GM18499 (cell line): ENCODE measurements around the gene PARS2.

Experiments
- ATAC-seq: cut with Tn5 transposase; IDR thresholded peaks from one replicate; pipeline ENCODE4 v1.9.1; 2021; ENCODE audit warnings: moderate number of reproducible peaks; ENCODE audit not compliant: insufficient read depth, unreplicated experiment

Gene PARS2

DNA sequence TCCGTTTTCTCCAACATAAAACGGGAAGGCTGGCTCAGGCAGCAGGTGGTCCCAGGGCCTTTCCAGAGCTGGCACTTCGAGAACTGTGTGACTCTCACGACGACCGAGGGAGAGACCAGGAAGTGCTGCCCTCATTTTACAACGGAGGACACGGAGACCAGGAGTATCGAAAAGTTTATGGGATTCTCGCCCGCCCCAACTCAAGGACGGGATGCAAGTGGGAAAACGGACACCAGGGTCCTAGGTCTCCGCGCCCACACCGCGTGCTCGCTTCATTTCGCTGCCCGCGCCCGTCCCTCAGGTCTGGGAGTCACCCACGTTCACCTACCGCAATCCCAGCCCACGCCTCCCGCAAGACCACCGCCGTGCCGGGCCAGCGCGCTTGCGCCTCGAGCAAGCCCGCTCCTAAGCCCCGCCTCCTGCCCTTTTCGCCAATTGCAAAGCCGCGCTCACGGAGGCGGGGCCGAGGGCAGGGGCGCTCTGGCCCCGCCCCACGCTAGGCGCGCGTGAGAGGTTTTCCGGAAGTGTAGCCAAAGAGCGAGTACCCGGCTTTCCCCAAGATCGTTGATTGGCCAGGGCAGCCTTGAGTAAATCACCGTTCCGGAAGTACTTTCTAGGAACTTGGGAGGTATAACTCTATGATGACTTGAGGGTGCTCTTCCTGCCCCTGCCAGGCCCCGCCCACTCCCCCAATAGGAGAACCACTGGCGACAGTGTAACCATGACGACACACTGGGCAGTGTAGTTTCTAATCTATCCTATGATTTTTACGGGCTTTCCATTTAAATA, at the start of gene PARS2:
Gene PARS2, minus strand, starts transcription at position 391 of the 789 bp plus-strand sequence. CDS start 5,362 bp downstream, outside the sequence.
- ATAC-seq: peak; percentile 89

GRCh38 chr1:54814126-54814498, 49.8 kb upstream of the PARS2 start:
- no peak for ATAC-seq

DNA sequence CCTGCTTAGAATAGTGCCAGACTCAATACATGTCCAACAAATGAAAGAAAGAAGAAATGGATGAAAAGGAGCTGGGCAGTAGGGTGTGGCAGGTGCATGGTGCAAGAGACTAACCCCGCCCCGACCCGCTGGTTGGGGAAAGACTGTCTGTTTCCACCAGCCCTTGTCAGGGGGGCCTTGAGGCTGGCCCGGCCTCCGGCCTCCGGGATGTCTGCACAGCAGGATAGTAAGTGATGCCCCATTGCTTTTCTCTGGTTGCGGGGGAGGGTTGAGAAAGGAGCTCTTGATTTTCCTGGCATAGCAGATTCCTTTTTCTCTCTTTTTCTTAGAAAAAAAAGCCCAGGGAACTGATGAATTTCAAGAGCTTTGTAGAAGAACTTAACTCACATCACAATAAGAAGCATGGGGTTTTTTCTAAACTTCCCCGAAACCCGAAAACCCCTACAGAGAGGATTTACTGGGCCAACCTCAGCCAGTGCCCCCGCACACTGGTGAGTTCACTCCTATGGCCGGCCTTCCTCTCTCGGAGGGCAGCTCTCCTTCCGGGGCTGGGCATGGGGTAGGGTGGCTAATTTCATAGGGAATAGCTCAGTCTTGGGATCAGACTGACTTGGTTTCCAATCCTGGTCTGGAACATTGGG, 49.3 kb upstream of the PARS2 start:
- no peak for ATAC-seq

DNA sequence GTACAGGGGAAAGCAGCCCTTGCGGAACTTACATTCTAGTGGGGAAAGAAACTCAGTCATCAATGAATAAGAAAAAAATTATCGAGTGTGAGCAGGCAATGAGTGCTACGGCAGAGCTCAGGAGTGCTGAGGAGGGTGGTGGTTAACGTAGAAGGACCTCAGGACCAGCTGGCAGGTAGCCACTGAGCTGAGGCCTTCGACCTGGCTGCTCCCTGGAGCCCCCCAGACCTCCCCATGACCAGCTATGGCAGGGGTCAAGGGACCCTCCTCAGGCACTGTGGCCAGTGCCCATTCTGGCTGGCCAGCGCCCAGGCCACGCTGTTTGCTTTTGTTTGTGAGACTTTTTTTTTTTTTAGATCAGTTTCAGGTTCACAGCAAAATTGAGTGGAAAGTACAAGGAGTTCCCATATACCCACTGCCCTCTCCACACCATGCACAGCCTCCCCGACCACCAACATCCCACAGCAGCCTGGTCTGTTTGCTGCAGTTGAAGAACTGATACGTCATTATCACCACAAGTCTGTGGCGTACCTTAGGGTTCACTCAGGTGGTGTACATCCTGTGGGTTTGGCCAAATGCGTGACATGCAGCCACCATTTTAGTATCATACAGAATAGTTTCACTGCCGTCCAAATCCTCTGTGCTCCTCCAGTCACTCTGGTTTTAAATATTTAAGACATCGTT, 48.6 kb upstream of the PARS2 start:
- ATAC-seq: no peak

- ATAC-seq: no peak
Measured at GRCh38 chr1:54811739-54812655, 47.7 kb upstream of the PARS2 start.

DNA sequence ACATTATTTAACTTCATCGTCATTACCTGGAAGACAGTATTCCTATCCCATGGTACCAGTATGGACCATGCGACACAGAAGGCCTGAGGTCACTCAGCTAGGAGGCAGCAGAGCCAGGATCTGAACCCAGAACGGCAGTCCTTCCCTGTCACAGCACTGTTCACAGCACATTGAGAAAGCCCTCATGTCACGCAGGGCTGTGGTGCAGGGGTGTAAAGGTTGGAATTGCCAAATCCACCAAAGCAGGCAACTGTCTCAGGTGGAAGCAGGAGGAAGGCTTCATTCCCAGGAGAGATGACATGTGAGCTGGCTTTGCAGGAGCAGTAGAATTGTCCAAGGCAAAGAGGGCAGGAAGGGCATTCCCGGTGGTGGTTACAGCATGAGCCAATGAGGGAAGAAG, 46.7 kb upstream of the PARS2 start:
- ATAC-seq: no peak

GRCh38 chr1:54810153-54810942, 46.0 kb upstream of the PARS2 start:
- ATAC-seq: no peak

GRCh38 chr1:54809496-54810074, 45.3 kb upstream of the PARS2 start:
- ATAC-seq: no peak

DNA sequence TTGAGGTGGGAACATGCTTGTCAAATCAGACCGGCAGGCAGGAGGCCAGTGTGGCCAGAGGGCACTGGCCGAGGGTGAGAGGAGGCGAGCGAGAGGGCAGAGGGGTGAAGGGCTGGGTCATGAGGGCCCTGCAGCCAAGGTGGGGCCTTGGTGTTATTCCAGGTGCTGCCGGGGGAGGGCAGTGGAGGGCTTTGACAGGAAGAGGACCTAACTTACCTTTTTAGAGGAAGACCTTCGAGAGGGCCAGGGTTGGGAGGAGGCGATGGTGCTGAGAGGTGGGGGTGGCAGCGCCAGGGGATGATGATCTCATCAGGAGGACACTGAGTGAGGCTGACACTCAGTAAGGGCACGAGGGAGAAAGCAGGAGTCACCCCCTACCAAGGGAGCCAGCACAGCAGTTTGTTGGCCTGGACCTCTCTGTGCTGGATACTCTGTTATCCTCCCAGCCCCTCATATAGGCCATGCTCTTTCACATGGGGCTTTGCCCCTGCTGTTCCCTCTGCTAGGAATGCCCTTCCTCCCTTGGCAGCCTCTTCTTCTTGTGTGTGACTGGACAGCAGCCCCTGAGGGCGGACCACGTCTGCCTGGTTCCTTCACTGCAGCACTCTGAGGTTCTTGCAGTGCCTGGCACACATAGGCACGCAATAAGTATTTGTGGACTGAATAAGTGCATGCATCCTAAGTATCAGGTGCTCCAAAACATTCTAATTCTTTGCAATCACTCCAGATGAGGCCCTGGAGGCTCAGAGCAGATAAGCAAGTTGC, 44.3 kb upstream of the PARS2 start:
- ATAC-seq: no peak

GRCh38 chr1:54807756-54808155, 43.4 kb upstream of the PARS2 start:
- no peak for ATAC-seq

- ATAC-seq: no peak
Measured at GRCh38 chr1:54806931-54807611, 42.7 kb upstream of the PARS2 start.

- no peak for ATAC-seq
Measured at GRCh38 chr1:54805981-54806381, 41.7 kb upstream of the PARS2 start.

GRCh38 chr1:54805466-54805865, 41.1 kb upstream of the PARS2 start:
- no peak for ATAC-seq

DNA sequence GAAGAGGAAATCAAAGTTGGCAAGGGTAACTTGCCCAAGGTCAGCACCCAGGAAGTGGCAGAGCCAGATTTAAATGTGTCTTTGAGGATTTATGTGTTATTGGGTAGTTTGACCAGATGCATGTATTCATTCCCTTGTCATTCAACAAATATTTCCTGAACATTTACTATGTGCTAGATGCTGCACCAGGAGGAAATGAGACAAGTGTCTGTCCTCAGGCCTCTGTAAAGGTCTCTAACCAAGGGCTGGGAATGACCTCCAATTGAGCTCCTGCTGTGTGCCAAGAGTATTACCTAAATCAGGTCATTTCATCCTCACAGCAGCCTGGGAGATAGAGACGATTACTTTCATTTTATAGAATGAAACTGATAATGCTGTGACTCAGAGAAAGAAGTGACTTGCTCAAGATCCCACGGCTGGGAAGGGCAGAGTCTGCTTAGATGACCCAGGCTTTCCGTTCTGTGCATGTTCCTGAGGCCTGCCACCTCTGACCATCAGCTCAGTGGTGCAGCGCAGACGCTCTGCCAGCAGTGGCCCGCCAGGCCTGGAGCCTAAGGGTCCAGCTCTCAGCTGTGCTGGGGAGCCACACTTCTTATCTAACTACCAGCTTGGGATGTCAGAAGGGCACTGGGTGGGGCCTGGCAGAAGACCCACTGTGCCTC, 40.3 kb upstream of the PARS2 start:
- ATAC-seq: no peak

DNA sequence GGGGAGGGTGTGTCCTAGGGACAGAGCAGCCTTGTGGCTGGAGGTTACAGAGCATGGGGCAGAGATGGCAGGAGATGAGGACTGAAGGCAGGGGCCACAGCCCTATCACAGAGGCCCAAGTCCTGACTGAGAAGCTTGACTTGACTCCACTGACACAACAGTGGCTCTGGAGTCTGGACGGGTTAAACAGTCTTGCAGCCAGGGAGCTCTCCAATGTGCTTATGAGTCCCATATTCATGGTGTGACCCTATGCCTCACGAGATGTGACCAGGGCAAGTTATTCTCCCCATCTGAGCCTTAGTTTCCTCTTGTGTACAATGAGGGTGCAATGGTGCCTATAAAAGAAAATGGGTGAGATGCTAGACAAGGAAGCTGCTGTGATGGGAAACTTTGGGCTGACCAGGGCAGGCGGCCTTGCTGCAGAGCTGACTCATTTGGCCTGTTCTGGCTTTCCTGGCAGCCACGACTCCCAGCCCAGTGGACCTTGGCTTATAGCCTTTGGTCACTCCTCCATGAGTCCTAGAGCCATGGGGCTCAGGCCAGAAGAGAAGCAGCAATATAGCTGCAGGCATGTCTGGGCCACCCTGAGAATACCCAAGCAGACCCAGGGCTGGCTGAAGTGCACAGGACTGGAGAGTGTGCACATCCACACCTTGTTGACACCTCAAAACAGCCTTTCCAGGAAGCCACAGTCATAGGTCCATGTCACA, 39.6 kb upstream of the PARS2 start:
- ATAC-seq: no peak

DNA sequence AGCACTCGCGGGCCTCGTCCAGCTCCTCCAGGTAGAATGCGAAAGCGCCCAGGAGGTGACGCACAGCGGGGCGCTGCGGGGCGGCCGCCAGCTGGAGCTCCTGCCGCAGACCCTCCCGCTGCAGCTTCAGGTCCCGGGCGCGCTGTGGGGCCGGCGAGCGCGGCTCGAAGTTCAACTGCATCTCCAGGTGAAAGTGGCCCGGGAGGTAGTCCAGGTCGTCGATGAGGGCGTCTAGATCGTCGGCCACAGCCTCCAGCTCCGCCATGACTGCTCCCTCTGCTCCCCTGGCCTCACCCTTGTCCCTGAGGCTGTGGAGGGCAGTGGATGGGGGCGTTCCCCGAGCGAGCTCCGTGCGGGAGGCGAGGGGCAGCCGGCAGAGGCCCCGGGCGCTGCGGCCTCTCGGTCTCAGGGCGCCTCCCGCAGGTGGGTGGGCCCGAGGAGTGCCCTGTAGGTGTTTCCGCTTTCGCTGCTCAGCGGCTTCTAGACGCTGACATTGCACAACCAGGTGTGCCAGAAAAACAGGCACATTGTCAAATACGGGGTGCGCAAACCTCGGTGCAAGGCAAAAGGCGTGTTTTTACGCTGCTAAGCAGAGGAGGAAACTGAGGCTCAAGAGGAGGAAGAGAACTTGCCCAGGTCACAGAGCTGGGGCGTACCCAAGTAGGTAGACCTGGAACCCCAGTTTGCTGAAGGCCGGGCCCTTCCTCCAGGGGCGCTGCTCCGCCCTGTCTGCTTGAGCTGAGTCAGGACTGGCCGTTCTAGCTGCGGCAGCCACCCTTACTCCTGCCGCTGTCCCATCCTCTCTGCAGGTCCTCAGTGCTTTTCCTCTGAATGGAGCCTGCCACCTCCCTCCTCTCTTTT, 36.8 kb upstream of the PARS2 start, which contains the start of gene TTC22:
Gene TTC22, minus strand, starts transcription at position 425 of the 861 bp plus-strand sequence. Its CDS starts 160 bp downstream, at position 265.
- ATAC-seq: peak; percentile 60
